Measurements from ENCODE around the gene ZNF230.

The ZNF230 gene

DNA sequence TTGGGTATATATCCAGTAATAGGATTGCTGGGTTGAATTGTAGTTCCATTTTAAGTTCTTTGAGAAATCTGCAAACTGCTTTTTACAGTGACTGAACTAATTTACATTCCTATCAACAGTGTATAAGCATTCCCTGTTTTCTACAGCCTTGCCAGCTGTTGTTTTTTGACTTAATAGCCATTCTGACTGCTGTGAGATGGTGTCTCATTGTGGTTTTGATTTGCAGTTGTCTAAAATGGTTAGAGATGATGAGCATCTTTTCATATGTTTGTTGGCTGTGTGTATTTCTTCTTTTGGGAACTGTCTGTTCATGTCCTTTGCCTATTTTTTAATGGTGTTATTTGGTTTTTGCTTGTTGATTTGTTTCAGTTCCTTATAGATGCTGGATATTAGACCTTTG, 18.5 kb downstream of the ZNF230 start:
- Histone ChIP-seq H3K79me2 (ENCODE audit: insufficient read depth, low read length) (no peaks in the 10 kb centered on the region), H3K9me3 (ENCODE audit: insufficient read depth, low read length) (no peaks in the 10 kb centered on the region), H3K9ac (ENCODE audit: low read length) (no peak overlapping the region), H3F3A (ENCODE audit: insufficient read depth) (no peaks in the 10 kb centered on the region), H3K4me3 (ENCODE audit: insufficient read depth, low read length, poor library complexity, severe bottlenecking) (no peak overlapping the region), H3K27ac (ENCODE audit: low read depth, low read length) (no peak overlapping the region), H2AFZ (ENCODE audit: low read depth, low read length, severe bottlenecking) (no peak overlapping the region), H3K27me3 (ENCODE audit: low read length) (no peaks in the 10 kb centered on the region), H3K9me2 (replicated peaks; ENCODE audit: insufficient read depth, low read length) (no peaks in the 10 kb centered on the region), H3K4me2 (ENCODE audit: low read depth, low read length, poor library complexity, severe bottlenecking) (no peak overlapping the region), H4K20me1 (ENCODE audit: low read depth, low read length) (no peaks in the 10 kb centered on the region), H3K36me3 (ENCODE audit: low read length) (no peaks in the 10 kb centered on the region)
- TF ChIP-seq EZH2phosphoT487 (conservative IDR thresholded peaks at IDR 0.05; ENCODE audit: low read length) = no peak
- TF ChIP-seq, protein P1, sequence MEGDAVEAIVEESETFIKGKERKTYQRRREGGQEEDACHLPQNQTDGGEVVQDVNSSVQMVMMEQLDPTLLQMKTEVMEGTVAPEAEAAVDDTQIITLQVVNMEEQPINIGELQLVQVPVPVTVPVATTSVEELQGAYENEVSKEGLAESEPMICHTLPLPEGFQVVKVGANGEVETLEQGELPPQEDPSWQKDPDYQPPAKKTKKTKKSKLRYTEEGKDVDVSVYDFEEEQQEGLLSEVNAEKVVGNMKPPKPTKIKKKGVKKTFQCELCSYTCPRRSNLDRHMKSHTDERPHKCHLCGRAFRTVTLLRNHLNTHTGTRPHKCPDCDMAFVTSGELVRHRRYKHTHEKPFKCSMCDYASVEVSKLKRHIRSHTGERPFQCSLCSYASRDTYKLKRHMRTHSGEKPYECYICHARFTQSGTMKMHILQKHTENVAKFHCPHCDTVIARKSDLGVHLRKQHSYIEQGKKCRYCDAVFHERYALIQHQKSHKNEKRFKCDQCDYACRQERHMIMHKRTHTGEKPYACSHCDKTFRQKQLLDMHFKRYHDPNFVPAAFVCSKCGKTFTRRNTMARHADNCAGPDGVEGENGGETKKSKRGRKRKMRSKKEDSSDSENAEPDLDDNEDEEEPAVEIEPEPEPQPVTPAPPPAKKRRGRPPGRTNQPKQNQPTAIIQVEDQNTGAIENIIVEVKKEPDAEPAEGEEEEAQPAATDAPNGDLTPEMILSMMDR (IDR thresholded peaks at IDR 0.05; ENCODE audit: insufficient read depth, low read length, poor library complexity, severe bottlenecking) = no peak

DNA sequence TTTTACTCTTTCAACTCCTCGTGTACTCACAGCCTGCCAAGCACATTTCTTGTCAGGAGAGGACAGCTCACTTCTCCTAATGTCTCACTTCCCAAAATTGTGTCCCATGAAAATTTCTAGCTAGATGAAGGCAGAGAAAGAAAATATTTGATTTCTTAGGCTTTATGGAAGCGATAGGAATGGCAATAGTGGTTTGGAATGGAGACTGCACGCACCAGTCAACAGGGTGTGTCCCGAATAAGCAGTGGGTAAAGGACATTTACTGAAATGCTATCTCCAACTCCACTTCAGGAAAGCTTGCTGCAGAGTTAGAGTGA, 22.1 kb downstream of the ZNF230 start:
- no peak overlapping the region for H3K4me3 ChIP-seq (ENCODE audit: insufficient read depth, low read length, poor library complexity, severe bottlenecking)
- H3K9me3 ChIP-seq (ENCODE audit: insufficient read depth, low read length) = no peaks in the 10 kb centered on the region
- H3K27ac ChIP-seq (ENCODE audit: low read depth, low read length) = no peak overlapping the region
- H3K79me2 ChIP-seq (ENCODE audit: insufficient read depth, low read length) = no peaks in the 10 kb centered on the region
- no peaks in the 10 kb centered on the region for H3F3A ChIP-seq (ENCODE audit: insufficient read depth)
- H3K27me3 ChIP-seq (ENCODE audit: low read length) = no peaks in the 10 kb centered on the region
- no peak overlapping the region for H3K9ac ChIP-seq (ENCODE audit: low read length)
- H3K4me2 ChIP-seq (ENCODE audit: low read depth, low read length, poor library complexity, severe bottlenecking) = no peak overlapping the region
- H2AFZ ChIP-seq (ENCODE audit: low read depth, low read length, severe bottlenecking) = peak overlapping the region; percentile 40
- H4K20me1 ChIP-seq (ENCODE audit: low read depth, low read length) = no peaks in the 10 kb centered on the region
- 0 out of 2 replicates have a peak, but pooled peaks cover 2% of the 10 kb centered on the region for H3K9me2 ChIP-seq (replicated peaks; ENCODE audit: insufficient read depth, low read length)
- H3K36me3 ChIP-seq (ENCODE audit: low read length) = no peaks in the 10 kb centered on the region
- no peak for TF ChIP-seq EZH2phosphoT487 (conservative IDR thresholded peaks at IDR 0.05; ENCODE audit: low read length)
- TF ChIP-seq, protein P1 (IDR thresholded peaks at IDR 0.05; ENCODE audit: insufficient read depth, low read length, poor library complexity, severe bottlenecking) = no peak

DNA sequence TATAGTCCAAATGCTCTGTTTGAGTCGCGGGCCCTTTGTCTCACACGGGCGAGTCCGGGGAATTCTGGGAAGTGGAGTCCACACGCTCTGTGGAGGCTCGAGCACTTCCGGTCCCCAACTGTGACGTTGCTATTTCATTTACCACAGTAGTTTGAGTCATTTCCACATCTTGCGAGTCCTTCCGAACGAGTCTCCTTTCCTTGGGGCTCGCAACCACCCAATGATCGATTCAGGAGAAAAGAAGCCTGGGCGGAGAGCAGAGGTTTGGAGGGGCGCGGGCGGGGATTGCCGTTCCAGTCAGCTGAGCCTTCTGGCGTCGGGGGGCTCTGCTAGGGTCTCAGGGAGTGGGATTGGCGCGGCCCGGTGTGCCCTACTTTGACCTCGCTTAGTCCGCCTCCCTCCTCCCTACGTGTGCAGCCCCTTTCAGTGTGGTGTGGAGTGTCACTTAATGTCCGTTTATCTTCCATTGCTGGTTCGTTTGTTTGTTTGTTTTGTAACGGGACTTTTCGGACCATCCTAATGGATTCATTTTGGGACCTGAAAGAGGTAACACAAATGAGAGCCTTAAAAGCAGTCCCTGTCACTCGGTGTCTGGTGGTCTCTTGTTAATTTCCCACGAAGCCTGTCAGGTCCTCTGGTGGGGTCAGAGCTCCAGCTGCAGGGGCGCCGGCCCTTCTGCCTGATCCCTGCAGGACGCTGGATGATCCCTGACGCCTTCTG, 22.6 kb downstream of the ZNF230 start, which contains the start of gene ZNF222:
TSS of gene ZNF222 (plus strand) at position 163 of the 720 bp plus-strand sequence. CDS start at position 221, 58 bp downstream.
- no peak within 1 kb of the TSS for H3K27ac ChIP-seq (ENCODE audit: low read depth, low read length)
- H3K4me2 ChIP-seq (ENCODE audit: low read depth, low read length, poor library complexity, severe bottlenecking) = no peak within 1 kb of the TSS
- 0 out of 2 replicates have a peak, but pooled peaks cover 3% of the 10 kb centered on the region for H3K9me2 ChIP-seq (replicated peaks; ENCODE audit: insufficient read depth, low read length)
- TF ChIP-seq, protein P1 (IDR thresholded peaks at IDR 0.05; ENCODE audit: insufficient read depth, low read length, poor library complexity, severe bottlenecking) = no peak
- H3F3A ChIP-seq (ENCODE audit: insufficient read depth) = no peaks in the 10 kb centered on the region
- H3K27me3 ChIP-seq (ENCODE audit: low read length) = no peaks in the 10 kb centered on the region
- H4K20me1 ChIP-seq (ENCODE audit: low read depth, low read length) = no peaks in the 10 kb centered on the region
- peak within 1 kb of the TSS; percentile 40 for H2AFZ ChIP-seq (ENCODE audit: low read depth, low read length, severe bottlenecking)
- no peak within 1 kb of the TSS for H3K4me3 ChIP-seq (ENCODE audit: insufficient read depth, low read length, poor library complexity, severe bottlenecking)
- no peak within 1 kb of the TSS for H3K9ac ChIP-seq (ENCODE audit: low read length)
- H3K36me3 ChIP-seq (ENCODE audit: low read length) = no peaks in the 10 kb centered on the region
- H3K9me3 ChIP-seq (ENCODE audit: insufficient read depth, low read length) = no peaks in the 10 kb centered on the region; the same call in 1 of the 2 replicates
- H3K79me2 ChIP-seq (ENCODE audit: insufficient read depth, low read length) = no peaks in the 10 kb centered on the region

Data from SU-DHL-6 (cell line).